HepG2 (cell line): Measurements from ENCODE around the gene CDK14. TPM values are rescaled to one million over a fixed set of nuclear protein-coding genes. Genes with fewer than 3 reads are reported as not detected.

Source experiments
- CREM ChIP-seq, 2 experiments: sonication (generic) in 1 of 2; formaldehyde crosslinking in 1 of 2; IDR thresholded peaks; 2 replicates each; pipeline versions ENCODE4 v1.4.0 to v1.6.1; 2016 to 2020; ENCODE audit warnings: antibody characterized with exemption in 1 of 2, mild to moderate bottlenecking in 1 of 2, missing genetic modification reagents in 1 of 2
- EP300 ChIP-seq, 3 experiments: sonication (generic) in 1 of 3; formaldehyde crosslinking in 1 of 3; IDR thresholded peaks; 2 replicates each; pipeline versions ENCODE4 v1.5.1 to v1.6.1; 2011 to 2020; ENCODE audit warnings: low read depth in 2 of 3, low read length in 2 of 3, borderline replicate concordance in 1 of 3, improper control_type of control experiment in 1 of 3, mild to moderate bottlenecking in 1 of 3, missing genetic modification reagents in 1 of 3, moderate library complexity in 1 of 3
- GABPA ChIP-seq, 2 experiments: IDR thresholded peaks; 2 replicates each; pipeline ENCODE4 v1.6.1; 2011 to 2016; ENCODE audit warnings: low read depth in 2 of 2, low read length in 1 of 2, missing biosample characterization in 1 of 2, missing genetic modification characterization in 1 of 2
- HNF4A ChIP-seq: sonication (generic); formaldehyde crosslinking; IDR thresholded peaks from 2 replicates; pipeline ENCODE4 v1.4.0; 2020; ENCODE audit warnings: missing genetic modification reagents
- HNRNPUL1 ChIP-seq: fragments of 200-400 bp; formaldehyde crosslinking; IDR thresholded peaks from 2 replicates; pipeline ENCODE4 v1.6.1; 2017; ENCODE audit warnings: low read depth, mild to moderate bottlenecking, low read length, moderate library complexity
- KLF6 ChIP-seq: IDR thresholded peaks from 2 replicates; pipeline ENCODE4 v1.8.0; 2016; ENCODE audit warnings: missing biosample characterization, missing genetic modification reagents
- LCORL ChIP-seq, 2 experiments: fragments of 450-650 bp in 1 of 2; sonication (generic) in 1 of 2; formaldehyde crosslinking in 1 of 2; IDR thresholded peaks; 2 replicates each; pipeline versions ENCODE4 v1.5.0 to v1.6.1; 2017 to 2020; ENCODE audit warnings: antibody characterized with exemption in 1 of 2, missing genetic modification reagents in 1 of 2
- PRPF4 ChIP-seq: fragments of 200-400 bp; formaldehyde crosslinking; IDR thresholded peaks from 2 replicates; pipeline ENCODE4 v1.6.1; 2016; ENCODE audit warnings: low read length, low read depth; ENCODE audit not compliant: poor library complexity, severe bottlenecking
- RERE ChIP-seq: IDR thresholded peaks from 2 replicates; pipeline ENCODE4 v1.6.1; 2016; ENCODE audit warnings: low read depth, missing genetic modification reagents, missing compliant biosample characterization
- SMARCC2 ChIP-seq: fragments of 450-650 bp; IDR thresholded peaks from 2 replicates; pipeline ENCODE4 v1.6.1; 2017; ENCODE audit warnings: antibody characterized with exemption, mild to moderate bottlenecking
- TCF7 ChIP-seq: sonication (generic); IDR thresholded peaks from 2 replicates; pipeline ENCODE4 v1.6.1; 2016; ENCODE audit warnings: antibody characterized with exemption, low read depth
- ZNF160 ChIP-seq: sonication (generic); formaldehyde crosslinking; IDR thresholded peaks from 2 replicates; pipeline ENCODE4 v1.8.0; 2022; ENCODE audit warnings: mild to moderate bottlenecking, inconsistent platforms, missing genetic modification reagents
- ZNF503 ChIP-seq: sonication (generic); formaldehyde crosslinking; IDR thresholded peaks from 2 replicates; pipeline ENCODE4 v1.4.0; 2020; ENCODE audit warnings: missing genetic modification reagents
- ZNF768 ChIP-seq: sonication (generic); formaldehyde crosslinking; IDR thresholded peaks from 2 replicates; pipeline ENCODE4 v1.4.0; 2020; ENCODE audit warnings: missing genetic modification reagents
- polyA plus RNA-seq, 8 experiments: library from polyadenylated mRNA; depleted of rRNA in 3 of 8; stranded (reverse) in 7 of 8; unstranded in 1 of 8; fragments of >200 nt; fragmentation: Illumina TruSeq in 4 of 8; extraction: Trizol in 4 of 8; gene quantifications; 2 replicates each; pipeline versions ENCODE4 v1.2.1 to v1.2.3, GENCODE V29; 2011 to 2016; ENCODE audit warnings: low read depth in 4 of 8, missing spikeins in 1 of 8, mixed read lengths in 1 of 8; ENCODE audit not compliant: insufficient read depth in 1 of 8
- total RNA-seq, 5 experiments: library from RNA; depleted of rRNA; stranded (reverse); fragments of >200 nt; fragmentation: Illumina TruSeq; extraction: Trizol; gene quantifications; 2 replicates each; pipeline ENCODE4 v1.2.3, GENCODE V29; 2016; ENCODE audit warnings: low read depth in 1 of 5

The CDK14 gene
- total and polyA plus RNA-seq, 2 of the 13 experiments (the other 11 are each of a cell fraction or from before 2014, with no cell fraction given) = 0.26 to 0.71 TPM

GRCh38 chr7:90766814-90767564 is 170.9 kb downstream of the CDK14 start (continued):
- TF ChIP-seq RERE (CRISPR knock-in tag) (peak; percentile 66), HNRNPUL1 (peak; percentile 98), GABPA (IDR thresholded peaks at IDR 0.05; ENCODE audit: low read depth, low read length) (no peak), GABPA (CRISPR knock-in tag; IDR thresholded peaks at IDR 0.05; ENCODE audit: low read depth) (peak; percentile 54; the same call in 1 of the 2 replicates), SMARCC2 (0 out of 2 replicates have a peak, but pooled peaks have one; percentile 38), HNF4A (CRISPR knock-in tag) (peak; percentile 66), ZNF160 (CRISPR knock-in tag) (no peak), ZNF503 (CRISPR knock-in tag) (0 out of 2 replicates have a peak, but pooled peaks have one; percentile 48), TCF7 (0 out of 2 replicates have a peak, but pooled peaks have one; percentile 27), EP300 (IDR thresholded peaks at IDR 0.05; ENCODE audit: low read depth in 2 of 2, low read length in 2 of 2) (peak in 1 of 2 experiments; percentile 89; a peak in 2 of 4 replicates), EP300 (CRISPR knock-in tag; IDR thresholded peaks at IDR 0.05; ENCODE audit: borderline replicate concordance) (peak; percentile 26; the same call in 1 of the 2 replicates), KLF6 (CRISPR knock-in tag) (0 out of 2 replicates have a peak, but pooled peaks have one; percentile 29), LCORL (IDR thresholded peaks at IDR 0.05) (no peak), LCORL (CRISPR knock-in tag; IDR thresholded peaks at IDR 0.05) (peak; percentile 72; the same call in 1 of the 2 replicates), ZNF768 (0 out of 2 replicates have a peak, but pooled peaks have one; percentile 30), CREM (IDR thresholded peaks at IDR 0.05) (peak; percentile 24; the same call in 1 of the 2 replicates), CREM (CRISPR knock-in tag; IDR thresholded peaks at IDR 0.05) (no peak), PRPF4 (no peak)
